Bronchial epithelial cell (primary cell): Measurements from ENCODE around the gene TAS2R14. TPM values are rescaled to one million over a fixed set of nuclear protein-coding genes. Genes with fewer than 3 reads are reported as not detected.

ENCODE experiments used
- DNase-seq: peaks from one replicate; pipeline ENCODE4 v3.0.0-alpha.2; 2010; ENCODE audit warnings: low read depth
- FAIRE-seq: peaks from 2 replicates; lab custom pipeline; 2011; peaks lifted over from hg19 to GRCh38; lab: Jason Lieb, UNC
- H3K27me3 ChIP-seq: 2 replicates; pipeline ENCODE4 v1.5.1; 2011; ENCODE audit warnings: low read length; ENCODE audit not compliant: control insufficient read depth, insufficient read depth
- H3K36me3 ChIP-seq: 2 replicates; pipeline ENCODE4 v1.5.1; 2011; ENCODE audit warnings: low read length; ENCODE audit not compliant: control insufficient read depth, insufficient read depth
- H3K4me3 ChIP-seq: 2 replicates; pipeline ENCODE4 v1.5.1; 2011; ENCODE audit warnings: mild to moderate bottlenecking, low read depth, low read length, control low read depth
- total RNA-seq: library from RNA; depleted of rRNA; stranded (reverse); fragments of >200 nt; gene quantifications from 2 replicates; pipeline ENCODE4 v1.2.1, GENCODE V29; 2014
- TF ChIP-seq, protein P1 (sequence below): IDR thresholded peaks from 2 replicates; pipeline ENCODE4 v1.5.1; 2011; ENCODE audit warnings: mild to moderate bottlenecking, moderate library complexity, low read length, control low read depth, inconsistent platforms; ENCODE audit not compliant: insufficient read depth, severe bottlenecking

The TAS2R14 gene, protein sequence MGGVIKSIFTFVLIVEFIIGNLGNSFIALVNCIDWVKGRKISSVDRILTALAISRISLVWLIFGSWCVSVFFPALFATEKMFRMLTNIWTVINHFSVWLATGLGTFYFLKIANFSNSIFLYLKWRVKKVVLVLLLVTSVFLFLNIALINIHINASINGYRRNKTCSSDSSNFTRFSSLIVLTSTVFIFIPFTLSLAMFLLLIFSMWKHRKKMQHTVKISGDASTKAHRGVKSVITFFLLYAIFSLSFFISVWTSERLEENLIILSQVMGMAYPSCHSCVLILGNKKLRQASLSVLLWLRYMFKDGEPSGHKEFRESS
- 1.1 and 1.2 TPM in 2 replicates for total RNA-seq

DNA sequence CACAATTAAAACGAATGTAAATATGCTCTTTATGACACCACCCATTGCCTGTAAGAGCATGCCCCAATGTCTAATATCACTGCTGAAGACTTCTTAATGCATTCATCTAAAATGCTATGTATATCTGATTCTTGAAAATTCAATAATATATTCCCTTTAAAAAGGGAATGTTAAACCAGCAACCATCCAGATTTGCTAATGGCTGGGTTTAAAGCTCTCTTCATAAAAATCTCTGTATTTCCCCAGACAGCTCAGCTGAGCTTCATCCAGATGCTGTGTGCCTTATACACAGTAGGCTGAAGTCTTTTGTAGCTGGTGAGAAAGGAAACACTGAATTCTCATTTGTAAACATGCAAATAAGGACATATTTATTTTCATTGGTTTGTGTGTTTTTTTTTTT, at the start of gene TAS2R14:
TAS2R14 (minus strand) TSS at position 101 of the 400 bp plus-strand sequence; CDS start at position 45, 56 bp downstream.
- H3K4me3 ChIP-seq: no peak within 1 kb of the TSS
- TF ChIP-seq, protein P1, sequence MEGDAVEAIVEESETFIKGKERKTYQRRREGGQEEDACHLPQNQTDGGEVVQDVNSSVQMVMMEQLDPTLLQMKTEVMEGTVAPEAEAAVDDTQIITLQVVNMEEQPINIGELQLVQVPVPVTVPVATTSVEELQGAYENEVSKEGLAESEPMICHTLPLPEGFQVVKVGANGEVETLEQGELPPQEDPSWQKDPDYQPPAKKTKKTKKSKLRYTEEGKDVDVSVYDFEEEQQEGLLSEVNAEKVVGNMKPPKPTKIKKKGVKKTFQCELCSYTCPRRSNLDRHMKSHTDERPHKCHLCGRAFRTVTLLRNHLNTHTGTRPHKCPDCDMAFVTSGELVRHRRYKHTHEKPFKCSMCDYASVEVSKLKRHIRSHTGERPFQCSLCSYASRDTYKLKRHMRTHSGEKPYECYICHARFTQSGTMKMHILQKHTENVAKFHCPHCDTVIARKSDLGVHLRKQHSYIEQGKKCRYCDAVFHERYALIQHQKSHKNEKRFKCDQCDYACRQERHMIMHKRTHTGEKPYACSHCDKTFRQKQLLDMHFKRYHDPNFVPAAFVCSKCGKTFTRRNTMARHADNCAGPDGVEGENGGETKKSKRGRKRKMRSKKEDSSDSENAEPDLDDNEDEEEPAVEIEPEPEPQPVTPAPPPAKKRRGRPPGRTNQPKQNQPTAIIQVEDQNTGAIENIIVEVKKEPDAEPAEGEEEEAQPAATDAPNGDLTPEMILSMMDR: no peak
- H3K27me3 ChIP-seq: no peaks in the 10 kb centered on the region
- DNase-seq (peak; percentile 11), FAIRE-seq (no peak)
- no peaks in the 10 kb centered on the region for H3K36me3 ChIP-seq

DNA sequence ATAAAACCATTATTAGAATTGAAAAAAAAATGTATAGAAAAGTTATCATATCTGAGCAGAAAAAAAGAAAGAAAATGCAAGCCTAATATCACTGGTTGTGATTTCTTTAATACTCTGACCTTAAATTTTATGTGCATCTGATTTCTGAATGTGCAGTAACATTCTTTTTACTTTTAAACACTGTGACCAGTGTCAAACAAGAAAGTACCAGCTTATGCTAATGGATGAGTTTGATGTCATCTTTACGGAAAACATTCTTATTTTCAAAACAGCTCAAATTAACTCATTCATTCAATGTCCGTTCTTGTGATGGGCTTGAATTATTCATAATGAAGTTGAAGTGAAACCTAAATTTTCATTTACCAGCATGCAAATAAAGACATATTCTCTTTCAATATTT, 47.7 kb upstream of the TAS2R14 start, which contains the start of gene TAS2R50:
TAS2R50 (minus strand) TSS at position 101 of the 400 bp plus-strand sequence; CDS start at position 49, 52 bp downstream.
- TF ChIP-seq, protein P1: no peak
- no peak within 1 kb of the TSS for H3K4me3 ChIP-seq
- no peaks in the 10 kb centered on the region for H3K36me3 ChIP-seq
- DNase-seq (no peak), FAIRE-seq (no peak)
- no peaks in the 10 kb centered on the region for H3K27me3 ChIP-seq

DNA sequence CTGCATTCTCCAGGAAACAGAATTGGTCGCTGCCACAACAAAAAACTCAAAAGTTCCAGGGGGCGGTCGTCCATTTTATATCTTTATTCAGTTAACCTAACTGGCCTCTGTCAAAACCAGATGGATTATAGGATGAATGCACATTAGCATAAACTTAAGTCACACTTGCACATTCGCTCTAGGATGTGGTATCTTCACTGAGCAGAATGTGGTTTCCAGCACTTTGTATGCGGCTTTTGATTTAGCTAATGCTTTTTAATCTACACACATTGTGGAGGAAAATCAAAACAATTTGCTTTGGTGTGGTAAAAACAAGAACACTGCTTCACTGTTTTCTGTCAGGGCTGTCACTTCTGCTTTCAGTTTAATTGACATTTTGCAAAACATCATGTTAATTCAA, 43.2 kb upstream of the TAS2R14 start:
- H3K36me3 ChIP-seq: no peaks in the 10 kb centered on the region
- FAIRE-seq (no peak), DNase-seq (no peak)
- no peaks in the 10 kb centered on the region for H3K27me3 ChIP-seq
- TF ChIP-seq, protein P1: no peak
- H3K4me3 ChIP-seq: no peak overlapping the region

DNA sequence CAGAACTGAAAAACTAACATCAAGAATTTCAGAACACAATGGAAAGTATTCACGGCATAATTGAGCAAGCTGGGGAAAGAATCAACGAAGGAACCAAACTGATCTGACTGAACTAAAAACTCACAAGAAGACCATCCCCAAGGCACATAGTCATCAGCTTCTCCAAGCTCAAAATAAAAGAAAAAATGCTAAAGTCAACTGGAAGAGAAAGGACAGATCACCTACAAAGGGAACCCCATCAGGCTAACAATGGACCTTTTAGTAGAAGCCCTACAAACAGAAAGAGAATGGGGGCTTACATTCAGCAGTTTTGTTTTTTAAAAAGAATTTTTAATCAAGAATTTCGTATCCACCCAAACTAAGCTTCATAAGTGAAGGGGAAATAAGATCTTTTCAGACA, 35.9 kb upstream of the TAS2R14 start:
- FAIRE-seq (no peak), DNase-seq (no peak)
- no peaks in the 10 kb centered on the region for H3K27me3 ChIP-seq
- no peak overlapping the region for H3K4me3 ChIP-seq
- TF ChIP-seq, protein P1: no peak
- H3K36me3 ChIP-seq: no peaks in the 10 kb centered on the region

DNA sequence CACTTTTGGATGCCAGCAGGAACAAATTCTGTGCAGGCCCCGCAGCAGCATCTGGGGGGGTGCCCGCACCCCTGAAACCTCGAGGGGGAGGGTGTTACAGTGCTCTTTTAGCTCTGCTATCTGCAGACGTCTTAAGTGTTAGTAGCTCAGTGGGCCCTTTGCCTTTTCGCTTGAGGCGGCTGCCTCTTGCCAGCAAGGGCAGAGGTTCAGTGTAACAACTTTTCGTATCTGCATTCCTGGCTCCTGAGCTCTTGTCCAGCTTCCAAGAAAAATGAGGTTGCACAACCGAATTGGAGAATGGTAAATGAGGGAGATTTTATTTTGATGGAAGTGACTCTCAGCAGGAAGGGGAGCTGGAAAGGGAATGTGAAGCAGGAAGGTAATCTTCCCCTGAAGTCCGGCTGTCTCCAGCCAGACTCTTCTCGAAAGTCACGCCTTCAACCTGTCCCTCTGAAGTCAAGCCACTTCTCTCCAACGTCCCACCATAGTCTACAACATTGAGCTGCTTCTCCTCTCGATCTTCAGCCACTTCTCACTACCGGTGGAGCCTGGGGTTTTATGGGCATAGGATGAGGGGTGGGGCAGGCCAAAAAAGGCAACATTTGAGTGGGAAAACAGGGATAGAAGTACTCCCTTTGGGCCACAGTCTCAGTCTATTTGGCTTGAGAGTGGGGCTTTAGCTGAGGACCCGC, 29.8 kb upstream of the TAS2R14 start:
- DNase-seq (peak; percentile 33), FAIRE-seq (no peak)
- Histone ChIP-seq H3K4me3 (no peak overlapping the region), H3K27me3 (no peaks in the 10 kb centered on the region), H3K36me3 (no peaks in the 10 kb centered on the region)
- TF ChIP-seq, protein P1: no peak
